ENCODE measurements around the gene ASPDH. TPM values are rescaled to one million over a fixed set of nuclear protein-coding genes. Genes with fewer than 3 reads are reported as not detected.
"Not testable (repeated sequence)": the region's sequence is repeated elsewhere in the genome, so short reads cannot be mapped to it uniquely, and the experiment has no call there.

The ASPDH gene
- total RNA-seq, 1 donor from 2014 or later, result not detected

GRCh38 chr19:50476224-50476906 lies 37.3 kb downstream of the ASPDH start, which contains the start of the genes EMC10 and GARIN5A:
Gene EMC10, plus strand, starts transcription at chr19:50476507. Its CDS starts 38 bp downstream, at chr19:50476545.
Gene GARIN5A, minus strand, starts transcription at chr19:50476848. Its CDS starts 460 bp downstream, at chr19:50476388.
- DNase-seq, result peak; percentile 98

GRCh38 chr19:50475736-50476223 lies 37.9 kb downstream of the ASPDH start:
- no peak for DNase-seq

GRCh38 chr19:50475101-50475568 lies 38.6 kb downstream of the ASPDH start:
- no peak for DNase-seq

- DNase-seq, result not testable (repeated sequence)
These were observed 40.4 kb downstream of the ASPDH start for GRCh38 chr19:50473336-50473735.

GRCh38 chr19:50468818-50469217 lies 44.9 kb downstream of the ASPDH start:
- no peak for DNase-seq

- DNase-seq, result no peak
These were observed 46.1 kb downstream of the ASPDH start for GRCh38 chr19:50467566-50467965.

GRCh38 chr19:50466706-50467039 lies 47.0 kb downstream of the ASPDH start:
- DNase-seq, result no peak

- peak; percentile 32 for DNase-seq
These were observed 47.6 kb downstream of the ASPDH start for GRCh38 chr19:50465986-50466705.

GRCh38 chr19:50465000-50465399 lies 48.7 kb downstream of the ASPDH start:
- no peak for DNase-seq

GRCh38 chr19:50464348-50464747 lies 49.4 kb downstream of the ASPDH start:
- DNase-seq, result no peak

- DNase-seq, result no peak
These were observed 50.7 kb downstream of the ASPDH start for GRCh38 chr19:50462970-50463369.

Other genes with a start within 250 kb of the ASPDH start
- gene KCNC3, start 184.5 kb downstream of the ASPDH start, total RNA-seq, result 0.51 TPM in 2 replicates
- gene NAPSA, start 148.3 kb downstream of the ASPDH start, total RNA-seq, result not detected in 2 replicates
- gene NR1H2, start 137.5 kb downstream of the ASPDH start, total RNA-seq, result 83.6 and 92.5 TPM in 2 replicates
- 40.8 and 77.4 TPM in 2 replicates for gene POLD1, start 129.6 kb downstream of the ASPDH start, total RNA-seq
- not detected in 2 replicates for gene SPIB, start 95.0 kb downstream of the ASPDH start, total RNA-seq
- 0.05 TPM in 1 of 2 replicates, not detected in the other for gene MYBPC2, start 81.0 kb downstream of the ASPDH start, total RNA-seq
- 63.0 and 77.3 TPM in 2 replicates for gene EMC10, start 37.4 kb downstream of the ASPDH start, total RNA-seq
- gene GARIN5A, start 37.1 kb downstream of the ASPDH start, total RNA-seq, result 0.05 and 0.17 TPM in 2 replicates
- gene JOSD2, start 2.7 kb downstream of the ASPDH start, total RNA-seq, result 18.0 and 18.2 TPM in 2 replicates
- gene LRRC4B, start 54.5 kb upstream of the ASPDH start, total RNA-seq, result under 0.01 and 0.05 TPM in 2 replicates
- under 0.01 TPM in 1 of 2 replicates, not detected in the other for gene SYT3, start 126.0 kb upstream of the ASPDH start, total RNA-seq
- gene C19orf81, start 135.5 kb upstream of the ASPDH start, total RNA-seq, result 0.28 TPM in 1 of 2 replicates, not detected in the other
- gene SHANK1, start 205.9 kb upstream of the ASPDH start, total RNA-seq, result 0.09 and 0.17 TPM in 2 replicates
- 0.17 and 0.84 TPM in 2 replicates for gene CLEC11A, start 209.5 kb upstream of the ASPDH start, total RNA-seq

All from dermis blood vessel endothelial cell (primary cell).